UCSD-AML1 (cell line): Measurements from ENCODE around the gene MCM3AP.

Experiments
- DNase-seq: peaks from one replicate; lab custom pipeline; 2025; ENCODE audit not compliant: unreplicated experiment; lab: John Stamatoyannopoulos, UW

MCM3AP gene

DNA sequence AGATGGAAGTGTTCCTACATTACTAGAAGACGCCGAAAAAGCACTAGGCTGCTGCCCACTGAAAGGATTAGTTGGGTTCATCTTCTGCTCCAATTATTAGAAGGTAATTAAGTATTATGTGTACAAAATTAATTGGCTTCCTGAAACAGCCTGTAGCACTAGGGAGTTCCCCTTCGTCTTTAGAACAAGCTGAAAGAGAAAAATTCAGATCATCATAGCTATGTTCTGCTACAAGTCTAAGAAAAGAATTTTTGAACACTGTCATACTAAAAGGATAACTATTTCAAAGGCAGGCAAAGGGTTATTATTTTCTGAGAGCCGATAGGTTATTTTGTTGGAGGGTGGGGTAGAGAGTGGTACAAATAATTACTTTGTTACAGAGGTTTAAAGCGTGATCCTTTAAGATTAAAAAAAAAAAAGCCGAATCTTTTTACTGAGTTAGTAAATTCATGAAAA is at the start of gene MCM3AP:
Gene MCM3AP (minus strand): TSS at position 406 of the 456 bp plus-strand sequence. CDS start 325 bp downstream, at position 81.
- DNase-seq = no peak

DNA sequence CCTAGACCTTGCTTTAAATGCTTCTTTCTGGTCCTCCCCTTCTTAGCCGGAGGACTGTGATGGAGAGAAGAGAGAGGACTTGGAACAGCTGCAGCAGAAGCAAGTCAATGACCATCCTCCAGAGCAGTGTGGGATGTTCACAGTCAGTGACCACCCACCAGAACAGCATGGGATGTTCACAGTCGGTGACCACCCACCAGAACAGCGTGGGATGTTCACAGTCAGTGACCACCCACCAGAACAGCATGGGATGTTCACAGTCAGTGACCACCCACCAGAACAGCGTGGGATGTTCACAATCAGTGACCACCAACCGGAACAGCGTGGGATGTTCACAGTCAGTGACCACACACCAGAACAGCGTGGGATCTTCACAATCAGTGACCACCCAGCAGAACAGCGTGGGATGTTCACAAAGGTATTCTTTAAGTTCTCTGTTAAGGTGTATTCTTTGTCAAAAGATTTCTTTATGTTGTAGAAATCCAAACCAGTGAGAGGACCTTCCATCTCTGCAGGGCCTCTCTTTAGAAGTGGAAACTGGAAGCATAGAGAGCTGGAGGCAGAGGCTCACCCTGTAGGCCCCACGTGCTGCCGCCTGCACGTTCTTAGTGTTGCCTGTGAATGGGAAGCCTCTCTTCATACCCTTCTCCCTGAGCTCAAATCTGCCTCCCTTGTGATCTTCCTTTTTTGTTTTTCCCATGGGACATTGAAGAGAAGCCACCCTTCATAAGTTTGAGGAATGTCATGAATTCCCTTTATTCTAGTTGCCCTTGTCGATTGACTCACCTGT is 49.1 kb upstream of the MCM3AP start:
- DNase-seq = no peak

DNA sequence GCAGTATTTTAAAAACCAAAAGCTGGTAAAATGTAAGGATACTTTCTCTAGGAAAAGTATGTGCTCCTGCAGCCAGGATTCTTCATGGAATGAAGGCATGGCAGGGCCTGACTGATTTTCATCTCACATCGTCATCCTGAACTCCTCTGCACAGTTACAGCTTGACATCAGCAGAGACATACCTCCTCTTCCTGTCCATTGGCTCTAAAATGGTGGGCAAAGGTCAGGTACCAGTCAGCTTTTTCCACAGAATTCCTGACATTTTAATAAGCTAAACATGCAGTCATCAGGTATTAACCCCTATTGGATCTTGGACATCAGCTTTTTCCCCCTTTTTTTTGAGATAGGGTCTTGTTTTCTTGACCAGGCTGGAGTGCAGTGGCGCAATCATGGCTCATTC is 44.4 kb upstream of the MCM3AP start:
- DNase-seq = no peak

DNA sequence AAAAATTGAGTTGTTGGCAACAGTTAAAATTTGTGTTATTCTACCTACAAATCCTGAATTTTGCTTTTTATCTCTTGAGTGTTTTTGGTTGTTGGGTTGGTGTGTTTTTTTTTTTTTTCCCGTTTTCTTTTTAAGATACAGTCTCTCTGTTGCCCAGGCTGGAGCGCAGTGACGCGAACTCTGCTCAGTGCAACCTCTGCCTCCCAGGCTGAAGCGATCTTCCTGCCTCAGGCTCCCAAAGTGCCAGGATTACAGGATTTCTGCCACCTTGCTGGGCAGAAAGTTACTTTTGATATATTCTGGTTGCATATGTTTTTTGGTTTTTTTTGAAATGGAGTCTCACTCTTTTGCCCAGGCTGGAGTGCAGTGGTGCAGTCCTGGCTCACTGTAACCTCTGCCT is 42.7 kb upstream of the MCM3AP start:
- no peak for DNase-seq

DNA sequence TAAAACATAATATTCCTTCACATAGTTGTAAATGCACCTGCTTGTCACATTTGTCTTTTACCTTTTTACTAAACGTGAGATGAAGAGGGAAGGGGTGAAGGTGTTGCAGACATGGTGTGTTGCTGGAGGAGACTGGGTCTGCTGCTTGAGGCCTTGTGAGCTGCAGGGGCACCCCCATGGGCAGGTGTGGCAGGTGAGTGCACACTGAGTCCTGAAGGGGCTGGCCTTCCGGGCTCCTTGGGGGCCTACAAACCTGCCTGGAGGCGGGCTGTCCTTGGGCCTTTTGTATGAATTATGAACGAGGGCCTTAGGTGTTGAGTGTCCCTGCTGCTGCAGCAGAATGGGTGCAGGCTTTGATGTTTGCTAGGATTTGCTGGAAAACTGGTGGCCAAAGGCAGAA is 42.3 kb upstream of the MCM3AP start:
- DNase-seq = no peak

DNA sequence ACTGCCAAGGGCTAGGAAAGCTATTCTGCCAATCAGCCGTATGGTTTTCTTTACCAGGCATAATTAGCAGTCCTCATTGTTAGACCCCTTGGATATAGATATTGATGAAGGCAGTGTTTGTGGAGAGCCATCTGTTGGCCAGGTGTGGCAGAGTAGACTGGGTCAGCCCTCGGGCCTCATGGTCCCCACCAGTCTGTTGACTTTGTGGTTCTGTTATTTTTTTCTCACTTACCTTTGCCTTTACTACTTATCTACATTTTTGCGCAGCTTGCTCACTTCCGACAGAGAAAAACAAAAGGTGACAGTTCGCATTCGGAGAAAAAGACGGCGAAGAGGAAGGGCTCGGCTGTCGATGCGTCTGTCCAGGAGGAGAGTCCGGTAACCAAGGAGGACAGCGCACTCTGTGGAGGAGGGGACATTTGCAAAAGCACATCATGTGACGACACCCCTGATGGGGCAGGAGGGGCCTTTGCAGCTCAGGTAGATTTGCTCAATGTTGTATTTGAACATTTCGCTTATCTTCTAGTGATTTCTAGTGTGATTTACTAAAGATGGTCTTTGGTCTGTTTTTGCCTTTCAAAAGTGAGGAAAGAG is 40.8 kb upstream of the MCM3AP start:
- no peak for DNase-seq

DNA sequence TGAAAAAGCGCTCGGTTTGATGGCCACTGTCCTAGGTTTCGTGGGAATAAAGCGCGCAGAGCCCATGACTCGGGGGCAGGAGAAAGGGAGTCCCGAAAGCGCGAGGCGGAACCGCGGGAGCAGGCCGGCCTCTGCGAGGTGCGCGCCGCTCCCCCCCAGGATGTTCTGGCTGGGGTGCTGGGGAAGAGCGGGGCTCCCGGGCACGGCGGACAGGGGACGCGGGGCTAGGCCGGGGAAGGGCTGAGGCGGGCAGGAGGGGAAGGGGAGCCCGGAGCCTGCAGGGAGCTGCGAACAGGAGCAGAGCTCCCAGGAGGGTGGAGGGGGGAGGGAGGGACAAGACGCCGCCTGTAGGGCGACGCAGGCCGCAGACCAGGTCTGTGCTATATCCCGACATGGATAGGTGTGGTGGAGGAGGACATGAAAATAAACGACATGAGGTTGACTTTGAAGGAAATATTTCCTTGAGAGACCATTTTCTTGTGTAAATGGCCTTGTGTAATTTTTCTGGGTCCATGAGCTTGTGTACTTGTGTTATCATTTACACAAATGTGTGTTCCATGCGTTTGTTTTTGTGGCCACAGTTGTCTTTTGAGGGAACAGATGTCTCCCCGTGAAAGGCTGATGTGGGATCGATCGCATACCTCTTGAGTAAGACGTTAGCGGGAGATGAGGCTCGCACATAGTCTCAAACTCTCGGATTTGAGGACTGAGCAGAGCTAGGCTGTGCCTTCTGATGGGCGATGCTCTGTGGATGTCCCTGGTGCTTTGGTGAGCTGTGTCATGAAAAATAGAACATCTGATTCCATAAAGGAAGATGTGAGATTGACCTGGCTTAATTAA is 39.9 kb upstream of the MCM3AP start:
- DNase-seq = peak; percentile 55

DNA sequence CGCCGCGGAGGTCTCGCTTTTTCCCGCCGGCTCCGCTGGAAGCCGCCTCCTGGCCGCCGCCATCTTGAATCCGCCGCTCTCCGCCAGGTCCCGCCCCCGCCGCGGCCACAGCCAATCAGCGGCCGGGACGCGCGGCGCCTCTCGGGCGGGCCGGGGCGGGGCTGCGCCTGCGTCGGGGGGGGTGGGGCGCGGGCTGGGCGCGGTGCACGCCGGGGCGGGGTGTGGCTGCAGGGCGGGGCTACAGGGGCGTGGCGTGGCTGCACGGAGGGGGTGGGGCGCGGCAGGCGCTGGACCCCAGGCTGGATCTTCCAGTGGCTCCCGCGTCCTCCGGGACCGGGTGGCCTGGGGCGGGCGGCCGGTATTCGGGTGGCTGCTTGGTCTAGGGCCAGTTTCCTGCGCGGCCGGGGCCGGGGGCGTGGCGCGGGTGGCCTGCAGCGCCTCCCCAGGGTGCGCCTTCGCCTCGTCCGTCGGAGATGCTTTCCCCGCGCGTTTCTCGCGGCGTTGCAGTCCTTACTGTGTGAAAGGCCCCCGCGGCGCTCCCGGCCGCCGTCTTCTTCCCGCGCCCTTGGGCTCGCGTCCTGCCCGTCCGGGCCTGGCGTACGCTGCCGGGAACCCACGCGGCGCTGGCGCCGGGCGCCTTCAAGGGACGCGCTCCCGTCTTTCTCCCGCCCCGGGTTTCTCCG is 39.1 kb upstream of the MCM3AP start:
- peak; percentile 90 for DNase-seq

DNA sequence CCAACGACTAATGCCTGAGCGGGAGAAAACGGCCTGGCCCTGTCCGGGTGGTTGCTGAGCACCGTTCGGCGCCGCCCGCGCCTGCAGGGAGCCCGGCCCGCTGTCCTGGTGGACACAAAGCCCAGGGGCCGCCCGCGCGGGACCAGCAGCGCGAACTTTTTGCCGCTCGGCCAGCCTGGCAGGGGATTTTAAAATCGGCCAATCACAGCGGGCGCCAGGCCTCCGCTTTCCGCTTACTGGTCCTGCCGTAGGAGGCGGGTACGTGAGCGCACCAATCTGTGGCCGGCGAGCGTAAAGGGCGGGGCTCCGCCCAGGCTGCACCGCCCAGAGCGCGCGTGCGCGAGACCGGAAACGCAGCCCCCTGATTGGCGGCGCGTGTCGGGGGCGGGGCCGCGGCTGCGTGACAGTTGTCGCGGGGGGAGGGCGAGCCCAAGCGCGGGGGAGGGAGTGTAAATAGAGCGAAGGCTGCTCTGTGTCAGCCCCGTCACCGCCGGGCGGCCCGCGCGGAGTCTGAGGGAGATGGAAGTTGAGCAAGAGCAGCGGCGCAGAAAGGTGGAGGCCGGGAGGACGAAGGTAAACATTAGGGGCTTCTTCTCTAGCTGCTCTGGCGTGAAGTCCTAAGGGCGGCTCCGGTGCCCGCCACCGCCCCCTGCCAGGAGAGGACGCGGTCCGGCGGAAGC is 38.4 kb upstream of the MCM3AP start, which contains the start of the genes C21orf58 and PCNT:
Gene C21orf58 (minus strand): TSS at position 161 of the 680 bp plus-strand sequence. CDS start 1,132 bp downstream, outside the sequence.
Gene PCNT (plus strand): TSS at position 447 of the 680 bp plus-strand sequence. CDS start 73 bp downstream, at position 520.
- DNase-seq = peak; percentile 98

DNA sequence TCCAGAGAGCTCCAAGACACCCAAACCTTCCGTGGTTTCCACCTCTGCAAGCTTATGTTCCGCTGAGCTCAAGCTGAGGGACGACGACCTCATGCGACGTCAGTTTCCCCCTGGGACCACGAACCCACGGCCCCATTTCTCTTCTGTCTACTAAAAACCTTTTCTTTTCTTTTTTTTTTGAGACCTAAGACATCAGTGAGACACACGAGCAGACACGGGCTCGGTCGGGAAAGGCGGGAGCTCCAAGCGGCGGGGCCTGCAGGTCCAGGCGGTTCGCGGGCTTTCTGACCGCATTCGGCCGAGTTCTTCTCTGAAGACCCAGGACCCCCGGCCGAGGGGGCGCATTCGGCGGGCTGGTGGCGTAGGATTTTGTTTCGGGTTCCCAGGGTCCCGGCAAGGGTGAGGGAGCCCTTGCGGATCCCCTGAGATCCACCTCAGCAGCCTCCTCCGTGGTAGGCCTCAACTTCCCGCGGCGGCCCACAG is 37.9 kb upstream of the MCM3AP start:
- no peak for DNase-seq

DNA sequence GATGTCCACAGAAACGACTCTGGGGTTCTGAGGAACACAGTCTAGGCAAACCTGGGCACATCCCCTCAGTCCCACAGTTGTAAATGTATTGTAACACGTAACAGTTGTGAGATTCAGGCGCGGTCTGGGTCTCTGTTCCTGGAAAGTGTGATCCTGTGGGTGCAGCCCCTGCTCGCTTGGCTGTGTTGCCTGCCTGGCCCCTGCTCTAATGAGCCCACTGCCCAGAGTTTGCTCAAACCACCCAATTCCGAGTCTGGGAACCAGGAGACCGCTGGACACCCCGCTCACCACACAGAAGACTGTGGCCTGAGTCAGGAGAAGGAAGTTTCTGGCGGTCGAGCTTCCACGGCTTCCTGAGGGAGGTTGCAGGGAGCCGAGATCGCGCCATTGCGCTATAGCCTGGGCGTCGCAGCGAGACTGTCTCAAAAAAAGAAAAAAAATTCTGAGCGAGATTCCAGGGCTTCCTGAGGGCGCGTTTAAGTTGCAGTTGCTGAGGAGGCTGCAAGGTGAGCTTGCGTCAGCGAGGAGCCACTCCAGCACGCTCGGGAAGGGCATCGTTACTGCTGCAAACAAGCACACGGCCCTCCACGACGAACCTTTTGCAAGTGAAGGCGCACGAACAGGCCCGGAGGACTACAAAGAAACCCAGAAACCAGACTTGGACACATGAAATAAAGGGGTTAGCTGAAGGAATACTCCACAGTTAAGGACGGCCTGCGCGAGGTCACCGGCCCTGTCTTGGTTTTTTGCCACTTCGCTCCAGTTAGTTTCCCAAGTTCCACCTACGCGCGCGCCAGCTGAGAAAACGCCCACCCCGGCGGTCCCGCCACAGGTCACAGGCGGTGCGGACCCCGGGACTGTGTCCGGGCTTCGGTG is 37.2 kb upstream of the MCM3AP start:
- peak; percentile 27 for DNase-seq

DNA sequence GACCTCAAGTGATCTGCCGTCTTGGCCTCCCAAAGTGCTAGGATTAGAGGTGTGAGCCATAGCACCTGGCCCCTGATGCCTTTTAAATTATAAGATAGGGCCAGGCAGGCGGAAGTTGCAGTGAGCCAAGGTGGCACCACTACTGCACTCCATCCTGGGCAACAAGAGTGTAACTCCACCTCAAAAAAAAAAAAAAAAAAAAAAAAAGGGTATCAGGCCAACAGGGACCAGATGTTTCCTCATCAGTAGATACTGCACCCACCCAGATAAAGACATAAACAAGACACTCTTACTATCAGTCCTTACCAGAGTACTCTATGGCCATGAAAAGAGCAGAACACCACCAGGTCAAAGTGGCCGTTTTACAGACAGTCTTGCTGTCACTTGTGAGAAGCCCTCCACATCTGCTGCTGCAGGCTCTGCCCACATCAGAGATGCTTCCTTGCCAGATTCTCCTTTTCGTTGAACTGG is 35.0 kb upstream of the MCM3AP start:
- peak; percentile 42 for DNase-seq

DNA sequence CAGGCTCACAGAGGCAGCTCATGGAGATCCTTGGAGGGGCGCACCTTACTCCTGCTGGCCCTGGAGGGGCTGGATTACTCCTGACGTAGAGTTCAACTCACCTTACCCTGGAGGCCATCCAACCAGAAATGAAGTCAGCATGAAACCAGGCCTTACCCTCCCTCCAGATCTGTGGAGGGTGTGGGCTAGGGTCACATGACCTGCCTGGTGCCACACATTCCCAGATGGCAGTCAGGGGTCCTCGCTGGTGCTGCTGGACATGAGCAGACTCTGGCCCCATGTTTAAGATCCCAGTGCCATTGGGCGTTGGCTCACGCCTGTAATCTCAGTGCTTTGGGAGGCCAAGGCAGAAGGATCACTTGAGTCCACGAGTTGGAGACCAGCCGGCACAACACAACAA is 33.8 kb upstream of the MCM3AP start:
- no peak for DNase-seq

DNA sequence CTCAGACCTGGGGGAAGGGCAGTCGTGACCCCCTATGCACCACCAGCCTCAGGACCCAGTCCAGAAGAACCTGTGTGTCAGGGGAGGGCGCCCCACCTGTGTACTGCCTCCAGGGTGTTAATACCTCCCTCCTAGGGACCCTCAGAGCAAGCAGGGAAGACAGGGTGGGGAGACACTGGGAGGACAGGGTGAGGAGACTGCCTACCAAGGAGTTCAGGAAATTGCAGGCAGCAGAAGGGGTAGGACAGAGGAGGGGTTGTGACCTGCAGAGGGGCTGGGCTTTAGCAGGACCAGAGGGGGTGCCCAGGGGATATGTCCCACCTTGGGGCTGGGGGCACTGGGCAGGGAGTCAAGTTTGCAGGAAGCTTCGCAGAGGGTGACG is 33.0 kb upstream of the MCM3AP start:
- DNase-seq = no peak

DNA sequence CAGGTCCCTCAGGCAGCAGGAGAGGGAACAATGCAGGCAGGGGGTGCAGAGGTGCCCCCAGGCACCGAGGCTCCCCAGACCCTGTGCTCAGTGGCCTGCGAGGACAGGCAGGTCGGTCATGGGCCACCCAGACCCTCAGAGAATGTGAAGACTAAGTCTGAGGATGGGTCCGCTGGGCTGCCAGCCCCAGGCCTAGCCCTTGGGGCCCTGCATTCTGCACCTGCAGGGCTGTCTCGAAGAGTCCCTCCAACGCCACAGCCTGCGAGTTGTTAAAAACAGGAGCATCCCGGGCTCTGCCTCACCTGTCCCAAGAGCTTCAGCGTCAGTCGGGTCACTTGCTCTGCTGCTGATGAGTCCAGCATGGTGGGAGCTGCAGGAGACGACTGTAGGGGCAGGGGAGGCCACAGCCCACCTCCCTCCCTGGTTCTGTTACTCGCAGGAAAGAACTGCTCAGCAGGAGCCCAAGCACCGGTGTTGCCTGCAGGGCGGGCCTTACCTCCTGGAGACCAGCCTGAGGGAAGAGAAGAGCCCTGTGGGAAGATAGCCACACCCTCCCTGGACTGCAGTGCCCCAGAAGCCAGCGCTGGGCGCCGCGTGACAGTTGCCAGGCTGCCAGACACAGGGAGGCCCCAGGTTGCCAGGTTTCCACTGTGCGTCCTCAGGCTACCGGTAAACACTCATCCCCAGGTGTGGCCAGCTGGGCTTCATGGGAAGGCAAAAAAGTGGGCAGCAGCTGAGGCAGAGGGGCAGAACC is 32.5 kb upstream of the MCM3AP start:
- DNase-seq = no peak

DNA sequence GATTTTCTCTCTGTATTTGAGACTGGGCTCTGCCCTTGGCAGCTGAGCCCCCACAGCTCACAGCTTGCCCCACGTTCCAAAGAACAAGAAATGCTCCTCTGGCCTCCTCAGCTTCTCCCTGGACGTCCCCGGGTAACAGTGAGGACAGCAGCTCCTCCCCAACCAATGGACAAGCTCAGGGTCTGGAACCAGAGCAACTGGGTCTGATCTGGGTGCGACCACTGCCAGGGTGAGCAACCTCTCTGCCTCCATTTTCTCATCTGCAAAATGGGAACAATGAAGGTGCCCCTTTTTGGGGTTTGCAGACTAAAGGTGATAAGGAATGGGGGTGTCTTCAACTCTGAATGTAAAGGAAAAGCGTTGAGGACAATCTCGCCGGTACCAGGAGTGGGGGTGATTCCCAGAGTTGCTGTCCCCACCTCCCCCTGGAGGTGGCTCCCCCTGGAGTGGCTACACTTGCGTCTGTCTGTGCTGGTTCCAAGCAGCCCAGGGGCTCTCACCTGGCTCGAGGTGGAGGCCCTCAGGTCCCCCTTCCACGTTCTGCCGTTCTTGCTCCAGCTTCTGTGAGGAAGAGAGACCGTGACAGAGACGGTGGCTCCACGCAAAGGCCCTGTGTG is 31.4 kb upstream of the MCM3AP start:
- DNase-seq = no peak

DNA sequence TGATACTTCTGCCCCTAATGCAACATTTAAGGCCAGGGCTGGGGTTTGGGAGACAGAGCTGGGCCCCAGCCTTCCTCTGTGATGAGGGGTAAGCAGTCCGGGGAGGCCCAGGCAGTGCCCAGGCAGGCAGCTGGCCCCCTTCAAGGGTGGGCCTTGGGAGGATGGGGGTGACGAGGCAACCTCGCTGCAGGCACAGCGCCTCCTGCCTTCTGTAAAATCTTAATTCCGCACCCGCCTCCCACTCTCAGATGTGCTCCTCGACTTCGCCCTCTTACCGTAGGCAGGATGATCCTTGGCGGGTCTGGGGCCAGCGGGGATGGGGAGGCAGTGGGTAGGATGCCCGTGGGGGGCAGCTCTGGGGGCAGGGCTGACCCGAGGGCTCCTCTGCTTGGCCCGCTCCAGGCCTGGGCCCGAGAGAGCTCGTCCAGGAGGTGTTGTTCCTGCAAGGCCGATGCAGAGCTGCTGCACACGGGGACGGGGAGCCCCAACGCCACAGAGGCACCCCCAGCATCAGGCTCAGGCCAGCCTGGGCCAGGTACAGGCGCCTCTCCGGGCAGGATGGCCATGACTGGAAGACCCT is 29.1 kb upstream of the MCM3AP start:
- DNase-seq = no peak

DNA sequence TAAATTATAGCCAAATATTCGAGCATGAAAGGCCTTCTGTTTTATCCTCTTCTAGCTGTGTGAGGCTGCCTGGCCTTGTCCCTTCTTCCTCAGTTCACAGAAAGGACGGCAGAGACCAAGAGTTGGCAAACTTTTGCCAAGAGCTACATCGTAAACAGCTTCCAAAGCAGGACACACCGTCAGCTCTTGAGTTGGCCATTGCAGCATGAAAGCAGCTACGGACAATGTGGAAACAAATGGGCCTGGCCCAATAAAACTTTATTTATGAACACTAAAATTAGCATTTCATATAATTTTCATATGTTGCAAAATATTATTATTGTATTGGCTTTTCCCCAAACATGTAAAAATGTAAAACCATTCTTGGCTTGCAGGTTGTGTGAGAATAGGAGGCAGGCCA is 27.5 kb upstream of the MCM3AP start:
- no peak for DNase-seq
